IMR-90 (cell line): ENCODE measurements around the gene SCAF4. TPM values are rescaled to one million over a fixed set of nuclear protein-coding genes. Genes with fewer than 3 reads are reported as not detected.

Experiments used
- ATAC-seq: fragments of 200-7000 bp; cut with Tn5 transposase; 2 replicates; pipeline ENCODE4 v1.9.1; 2020; ENCODE audit warnings: low read depth, mild to moderate bottlenecking, moderate library complexity
- BruUV-seq: library from RNA; stranded (reverse); fragments of 400-500 nt; replicated peaks from 2 replicates; lab custom pipeline; 2021; lab: Mats Ljungman, UMichigan
- CTCF ChIA-PET: fragments of 300-600 bp; formaldehyde crosslinking; extraction: SDS; loops from one replicate; lab custom pipeline; 2021; ENCODE audit warnings: antibody characterized with exemption; lab: Yijun Ruan, JAX
- POLR2A ChIA-PET: fragments of 300-600 bp; sonication (Branson Sonifier 250); formaldehyde crosslinking; loops from one replicate; lab custom pipeline; 2022; ENCODE audit warnings: antibody characterized with exemption; ENCODE audit not compliant: unreplicated experiment; lab: Charles Lee
- DNase-seq: peaks from one replicate; pipeline ENCODE4 v3.0.0; 2013
- H2AFZ ChIP-seq: replicated peaks from 2 replicates; pipeline ENCODE3; 2013; ENCODE audit warnings: low read length, mild to moderate bottlenecking; ENCODE audit not compliant: poor library complexity
- H2AK5ac ChIP-seq: 2 replicates; pipeline ENCODE4 v1.6.1; 2013; ENCODE audit warnings: low read depth, low read length, inconsistent platforms
- H2AK9ac ChIP-seq: replicated peaks from 2 replicates; pipeline ENCODE3; 2013; ENCODE audit warnings: mild to moderate bottlenecking, low read depth, low read length, moderate library complexity; ENCODE audit not compliant: poor library complexity
- H2BK120ac ChIP-seq: 2 replicates; pipeline ENCODE4 v1.6.1; 2013; ENCODE audit warnings: low read depth, low read length, inconsistent platforms
- H2BK15ac ChIP-seq: 3 replicates; pipeline ENCODE4 v1.6.1; 2013; ENCODE audit warnings: low read depth, low read length, inconsistent platforms
- H2BK20ac ChIP-seq: 2 replicates; pipeline ENCODE4 v1.6.1; 2013; ENCODE audit warnings: low read depth, mild to moderate bottlenecking, inconsistent platforms, low read length, moderate library complexity
- H2BK5ac ChIP-seq: 2 replicates; pipeline ENCODE4 v1.6.1; 2013; ENCODE audit warnings: mild to moderate bottlenecking, low read depth, low read length, inconsistent platforms; ENCODE audit not compliant: poor library complexity, severe bottlenecking
- H3K14ac ChIP-seq: replicated peaks from 2 replicates; pipeline ENCODE4 v1.6.1; 2013; ENCODE audit warnings: low read depth, low read length, inconsistent platforms
- H3K18ac ChIP-seq: 2 replicates; pipeline ENCODE4 v1.6.1; 2013; ENCODE audit warnings: low read depth, low read length, control low read depth
- H3K23ac ChIP-seq: 2 replicates; pipeline ENCODE4 v1.6.1; 2013; ENCODE audit warnings: low read depth, low read length, inconsistent platforms
- H3K27ac ChIP-seq: 2 replicates; pipeline ENCODE4 v1.5.1; 2013; ENCODE audit warnings: mild to moderate bottlenecking, control low read depth, low read length; ENCODE audit not compliant: insufficient read depth
- H3K27me3 ChIP-seq: 2 replicates; pipeline ENCODE4 v1.6.1; 2013; ENCODE audit warnings: low read length; ENCODE audit not compliant: control insufficient read depth, insufficient read depth
- H3K36me3 ChIP-seq: 2 replicates; pipeline ENCODE4 v1.6.1; 2013; ENCODE audit warnings: low read length, mixed read lengths; ENCODE audit not compliant: control insufficient read depth, insufficient read depth
- H3K4ac ChIP-seq: 2 replicates; pipeline ENCODE4 v1.6.1; 2013; ENCODE audit warnings: low read depth, low read length, inconsistent platforms
- H3K4me1 ChIP-seq: 2 replicates; pipeline ENCODE4 v1.6.1; 2013; ENCODE audit warnings: low read length, mixed read lengths; ENCODE audit not compliant: control insufficient read depth, insufficient read depth
- H3K4me2 ChIP-seq: 2 replicates; pipeline ENCODE4 v1.6.1; 2013; ENCODE audit warnings: low read depth, mild to moderate bottlenecking, control low read depth, low read length, moderate library complexity
- H3K4me3 ChIP-seq: 2 replicates; pipeline ENCODE4 v1.5.1; 2013; ENCODE audit warnings: low read depth, mild to moderate bottlenecking, control low read depth, low read length, moderate library complexity; ENCODE audit not compliant: insufficient read depth
- H3K56ac ChIP-seq: 2 replicates; pipeline ENCODE4 v1.6.1; 2013; ENCODE audit warnings: low read length, inconsistent platforms; ENCODE audit not compliant: insufficient read depth; ENCODE audit errors: extremely low read depth
- H3K79me1 ChIP-seq, 2 experiments: 2 replicates each; pipeline ENCODE4 v1.6.1; 2013; ENCODE audit warnings: low read length in 2 of 2, inconsistent platforms in 1 of 2, low read depth in 1 of 2
- H3K9ac ChIP-seq: 2 replicates; pipeline ENCODE4 v1.6.1; 2013; ENCODE audit warnings: low read depth, low read length, control low read depth
- H3K9me1 ChIP-seq: 2 replicates; pipeline ENCODE4 v1.6.1; 2013; ENCODE audit warnings: low read length, inconsistent platforms; ENCODE audit not compliant: insufficient read depth
- H3K9me3 ChIP-seq: 2 replicates; pipeline ENCODE4 v1.6.1; 2013; ENCODE audit warnings: low read length; ENCODE audit not compliant: control insufficient read depth, insufficient read depth
- H4K20me1 ChIP-seq: 2 replicates; pipeline ENCODE4 v1.6.1; 2013; ENCODE audit warnings: low read length, inconsistent platforms; ENCODE audit not compliant: insufficient read depth
- H4K5ac ChIP-seq: 2 replicates; pipeline ENCODE4 v1.6.1; 2013; ENCODE audit warnings: mild to moderate bottlenecking, low read depth, low read length, control low read depth
- H4K8ac ChIP-seq, 2 experiments: 2 replicates each; pipeline ENCODE4 v1.6.1; 2013; ENCODE audit warnings: low read depth in 2 of 2, low read length in 2 of 2, control low read depth in 1 of 2, inconsistent platforms in 1 of 2
- H4K91ac ChIP-seq: 2 replicates; pipeline ENCODE4 v1.6.1; 2013; ENCODE audit warnings: low read depth, low read length, inconsistent platforms; ENCODE audit not compliant: insufficient read depth
- BHLHE40 ChIP-seq: fragments of 150-350 bp; IDR thresholded peaks from 2 replicates; pipeline ENCODE4 v1.6.1; 2016; ENCODE audit warnings: mild to moderate bottlenecking, low read depth, low read length
- CEBPB ChIP-seq: IDR thresholded peaks from 2 replicates; pipeline ENCODE4 v1.6.1; 2012; ENCODE audit warnings: low read depth, low read length, improper control_type of control experiment
- FOS ChIP-seq: fragments of 150-350 bp; IDR thresholded peaks from 2 replicates; pipeline ENCODE4 v1.6.1; 2016; ENCODE audit warnings: low read depth, low read length
- MAZ ChIP-seq: IDR thresholded peaks from 2 replicates; pipeline ENCODE4 v1.6.1; 2012; ENCODE audit warnings: low read depth, mild to moderate bottlenecking, low read length, improper control_type of control experiment, moderate library complexity, borderline replicate concordance
- MXI1 ChIP-seq: IDR thresholded peaks from 2 replicates; pipeline ENCODE4 v1.6.1; 2012; ENCODE audit warnings: low read depth, mild to moderate bottlenecking, low read length, moderate library complexity, borderline replicate concordance
- NFE2L2 ChIP-seq: fragments of 150-350 bp; IDR thresholded peaks from 2 replicates; pipeline ENCODE4 v1.6.1; 2016; ENCODE audit warnings: low read depth, mild to moderate bottlenecking, low read length
- POLR2A ChIP-seq: IDR thresholded peaks from 2 replicates; pipeline ENCODE4 v1.6.1; 2012; ENCODE audit warnings: mild to moderate bottlenecking, low read depth, low read length
- RCOR1 ChIP-seq: IDR thresholded peaks from 2 replicates; pipeline ENCODE4 v1.6.1; 2012; ENCODE audit warnings: mild to moderate bottlenecking, low read length, improper control_type of control experiment; ENCODE audit not compliant: insufficient replicate concordance
- RFX5 ChIP-seq: IDR thresholded peaks from 2 replicates; pipeline ENCODE4 v1.8.0; 2012; ENCODE audit warnings: low read depth, mild to moderate bottlenecking, low read length, moderate library complexity
- SMC3 ChIP-seq: fragments of 150-350 bp; IDR thresholded peaks from 2 replicates; pipeline ENCODE4 v1.6.1; 2016; ENCODE audit warnings: low read depth, mild to moderate bottlenecking, antibody characterized with exemption, low read length, moderate library complexity
- USF2 ChIP-seq: fragments of 150-350 bp; IDR thresholded peaks from 2 replicates; pipeline ENCODE4 v1.6.1; 2017; ENCODE audit warnings: mild to moderate bottlenecking, antibody characterized with exemption, low read length, low read depth
- WGBS, 2 experiments: methylation state at CpG; one replicate each; pipeline versions ENCODE4 v1.1.5 to v1.1.7; 2013; ENCODE audit warnings: missing lambda C conversion rate in 2 of 2; ENCODE audit not compliant: insufficient read length in 1 of 2; ENCODE audit errors: extremely low coverage in 2 of 2; 5-methylcytosine and 5-hydroxymethylcytosine counted together
- dilution Hi-C: fragments of 300-500 bp; cut with HindIII; formaldehyde crosslinking; loops from one replicate; pipeline ENCODE4 v1.14.3; 2018; ENCODE audit warnings: low sequenced_read_pairs; ENCODE audit not compliant: unreplicated experiment
- in situ Hi-C: fragments of 300-500 bp; cut with MboI; formaldehyde crosslinking; loops from 3 replicates; pipeline ENCODE4 v1.14.3; 2019; ENCODE audit warnings: low sequenced_read_pairs, inconsistent platforms, mixed read lengths
- intact Hi-C: fragments of 100-400 bp; cut with micrococcal nuclease; formaldehyde crosslinking; loops from 2 replicates; pipeline ENCODE4 v1.10.0; 2022
- polyA plus RNA-seq, 3 experiments: library from polyadenylated mRNA; depleted of rRNA; stranded (reverse); fragments of >200 nt; gene quantifications; 2 replicates each; pipeline ENCODE4 v1.2.3, GENCODE V29; 2012; ENCODE audit warnings: low replicate concordance in 1 of 3
- total RNA-seq: library from RNA; depleted of rRNA; stranded (reverse); fragments of >200 nt; gene quantifications from 2 replicates; pipeline ENCODE4 v1.2.3, GENCODE V29; 2012
- TF ChIP-seq, protein P1 (sequence below): conservative IDR thresholded peaks from 2 replicates; pipeline ENCODE4 v1.5.1; 2012; ENCODE audit warnings: mild to moderate bottlenecking, low read depth, low read length, improper control_type of control experiment

The SCAF4 gene
- total and polyA plus RNA-seq, 2 of the 4 experiments (the other 2 are of a cell fraction) = 2.7 to 12.1 TPM

DNA sequence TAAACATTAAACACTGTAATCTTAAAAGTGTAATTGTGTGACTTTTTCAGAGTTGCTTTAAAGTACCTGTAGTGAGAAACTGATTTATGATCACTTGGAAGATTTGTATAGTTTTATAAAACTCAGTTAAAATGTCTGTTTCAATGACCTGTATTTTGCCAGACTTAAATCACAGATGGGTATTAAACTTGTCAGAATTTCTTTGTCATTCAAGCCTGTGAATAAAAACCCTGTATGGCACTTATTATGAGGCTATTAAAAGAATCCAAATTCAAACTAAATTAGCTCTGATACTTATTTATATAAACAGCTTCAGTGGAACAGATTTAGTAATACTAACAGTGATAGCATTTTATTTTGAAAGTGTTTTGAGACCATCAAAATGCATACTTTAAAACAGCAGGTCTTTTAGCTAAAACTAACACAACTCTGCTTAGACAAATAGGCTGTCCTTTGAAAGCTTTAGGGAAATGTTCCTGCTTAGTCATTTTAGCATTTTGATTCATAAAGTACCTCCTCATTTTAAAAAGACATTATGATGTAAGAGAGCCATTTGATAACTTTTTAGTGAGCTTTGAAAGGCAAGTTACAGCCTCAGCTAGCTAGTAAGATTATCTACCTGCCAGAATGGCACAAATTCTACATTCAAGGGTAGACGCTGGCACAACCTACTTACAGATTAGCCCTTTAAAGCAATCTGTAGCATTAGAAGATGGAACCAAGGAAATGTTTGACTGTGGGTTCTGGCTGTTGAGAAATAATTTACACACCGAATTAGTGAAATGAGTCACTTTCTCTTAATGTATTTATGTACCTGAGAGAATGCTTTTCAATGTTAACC lies 63.0 kb downstream of the SCAF4 start:
- Histone ChIP-seq H3K27me3 (no peaks in the 10 kb centered on the region), H3K4me2 (no peak overlapping the region), H2AK9ac (no peak overlapping the region), H2BK15ac (no peak overlapping the region), H4K8ac (no peak overlapping the region), H3K56ac (no peak overlapping the region), H3K27ac (no peak overlapping the region), H2BK20ac (no peak overlapping the region), H3K4ac (no peak overlapping the region), H4K5ac (no peak overlapping the region), H2AK5ac (no peak overlapping the region), H4K20me1 (peaks cover 17% of the 10 kb centered on the region), H3K9ac (no peak overlapping the region), H2BK120ac (no peak overlapping the region), H3K18ac (no peak overlapping the region), H3K36me3 (peaks cover 29% of the 10 kb centered on the region), H3K4me1 (peaks cover 5% of the 10 kb centered on the region), H2BK5ac (no peak overlapping the region), H3K23ac (no peak overlapping the region), H3K14ac (no peak overlapping the region), H3K4me3 (no peak overlapping the region), H3K9me3 (no peaks in the 10 kb centered on the region), H3K9me1 (peaks cover 7% of the 10 kb centered on the region), H3K79me1 (peaks cover 10 to 35% of the 10 kb centered on the region in 2 experiments), H2AFZ (no peak overlapping the region), H4K91ac (no peak overlapping the region)
- in situ Hi-C loops (no loop called here), dilution Hi-C loops (no loop called here), intact Hi-C loops (loop anchor here (5.0 kb wide), 1 partner anchor 53 kb away; no protein-coding TSS in a partner anchor)
- ChIA-PET POLR2A (no interaction called here), CTCF (no interaction called here)
- WGBS, 2 experiments = no CpG with 5 or more reads among the region's 2 CpGs
- DNase-seq (no peak), ATAC-seq (no peak)
- no TSS peak for BruUV-seq
- TF ChIP-seq RFX5 (no peak), FOS (no peak), USF2 (no peak), NFE2L2 (no peak), POLR2A (no peak), CEBPB (no peak), MAZ (no peak), RCOR1 (no peak), MXI1 (no peak), SMC3 (no peak), BHLHE40 (no peak)
- TF ChIP-seq, protein P1, sequence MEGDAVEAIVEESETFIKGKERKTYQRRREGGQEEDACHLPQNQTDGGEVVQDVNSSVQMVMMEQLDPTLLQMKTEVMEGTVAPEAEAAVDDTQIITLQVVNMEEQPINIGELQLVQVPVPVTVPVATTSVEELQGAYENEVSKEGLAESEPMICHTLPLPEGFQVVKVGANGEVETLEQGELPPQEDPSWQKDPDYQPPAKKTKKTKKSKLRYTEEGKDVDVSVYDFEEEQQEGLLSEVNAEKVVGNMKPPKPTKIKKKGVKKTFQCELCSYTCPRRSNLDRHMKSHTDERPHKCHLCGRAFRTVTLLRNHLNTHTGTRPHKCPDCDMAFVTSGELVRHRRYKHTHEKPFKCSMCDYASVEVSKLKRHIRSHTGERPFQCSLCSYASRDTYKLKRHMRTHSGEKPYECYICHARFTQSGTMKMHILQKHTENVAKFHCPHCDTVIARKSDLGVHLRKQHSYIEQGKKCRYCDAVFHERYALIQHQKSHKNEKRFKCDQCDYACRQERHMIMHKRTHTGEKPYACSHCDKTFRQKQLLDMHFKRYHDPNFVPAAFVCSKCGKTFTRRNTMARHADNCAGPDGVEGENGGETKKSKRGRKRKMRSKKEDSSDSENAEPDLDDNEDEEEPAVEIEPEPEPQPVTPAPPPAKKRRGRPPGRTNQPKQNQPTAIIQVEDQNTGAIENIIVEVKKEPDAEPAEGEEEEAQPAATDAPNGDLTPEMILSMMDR = no peak
